Dedifferentiated amniotic fluid mesenchymal stem cell (primary cell): ENCODE data around the gene RRAGC.

Experiments
- DNase-seq: peaks from one replicate; pipeline ENCODE4 v3.0.0-alpha.2; 2016; ENCODE audit errors: extremely low spot score

The RRAGC gene, protein sequence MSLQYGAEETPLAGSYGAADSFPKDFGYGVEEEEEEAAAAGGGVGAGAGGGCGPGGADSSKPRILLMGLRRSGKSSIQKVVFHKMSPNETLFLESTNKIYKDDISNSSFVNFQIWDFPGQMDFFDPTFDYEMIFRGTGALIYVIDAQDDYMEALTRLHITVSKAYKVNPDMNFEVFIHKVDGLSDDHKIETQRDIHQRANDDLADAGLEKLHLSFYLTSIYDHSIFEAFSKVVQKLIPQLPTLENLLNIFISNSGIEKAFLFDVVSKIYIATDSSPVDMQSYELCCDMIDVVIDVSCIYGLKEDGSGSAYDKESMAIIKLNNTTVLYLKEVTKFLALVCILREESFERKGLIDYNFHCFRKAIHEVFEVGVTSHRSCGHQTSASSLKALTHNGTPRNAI

DNA sequence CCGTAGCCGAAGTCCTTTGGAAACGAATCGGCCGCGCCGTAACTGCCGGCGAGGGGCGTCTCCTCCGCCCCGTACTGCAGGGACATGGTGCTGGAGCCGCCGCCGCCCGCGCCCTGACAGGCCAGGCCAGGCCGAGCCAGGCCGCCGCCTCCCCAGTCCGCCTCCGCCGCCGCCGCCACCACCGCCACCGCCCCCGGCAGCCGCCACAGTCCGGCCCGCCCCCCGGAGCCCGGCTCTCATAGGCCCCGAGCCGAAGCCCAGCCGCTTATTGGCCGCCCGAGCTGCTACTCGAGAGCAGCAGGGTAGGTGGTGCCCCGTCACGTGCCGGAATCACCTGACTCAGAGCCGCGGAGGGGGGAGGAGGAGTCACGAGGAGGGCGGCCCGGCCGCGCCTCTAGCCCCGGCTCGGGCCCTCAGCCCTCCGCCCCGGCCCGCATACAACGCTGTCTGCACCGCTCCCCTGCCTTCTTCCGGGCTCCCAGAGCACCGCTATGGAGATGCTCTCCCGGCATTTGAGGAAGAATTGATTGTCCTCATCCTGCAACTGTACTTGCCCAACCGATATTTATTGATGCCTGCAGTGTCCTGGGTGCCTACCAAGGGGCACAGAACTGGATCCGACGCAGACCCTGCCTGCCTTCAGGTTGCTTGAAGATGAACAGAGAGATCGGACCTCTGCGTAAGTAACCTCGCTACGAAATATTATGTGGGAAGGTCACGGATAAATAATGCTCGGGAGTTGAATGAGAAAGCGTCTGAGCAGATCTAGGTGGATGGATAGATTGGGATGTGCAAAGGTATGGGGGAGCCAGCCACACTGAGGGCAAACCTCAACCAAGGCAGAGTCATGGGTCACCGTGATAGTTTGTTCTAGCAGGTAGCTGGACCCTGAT, at the start of gene RRAGC:
RRAGC (minus strand) TSS at position 212 of the 893 bp plus-strand sequence; CDS start at position 86, 126 bp downstream.
- DNase-seq, result peak; percentile 98

DNA sequence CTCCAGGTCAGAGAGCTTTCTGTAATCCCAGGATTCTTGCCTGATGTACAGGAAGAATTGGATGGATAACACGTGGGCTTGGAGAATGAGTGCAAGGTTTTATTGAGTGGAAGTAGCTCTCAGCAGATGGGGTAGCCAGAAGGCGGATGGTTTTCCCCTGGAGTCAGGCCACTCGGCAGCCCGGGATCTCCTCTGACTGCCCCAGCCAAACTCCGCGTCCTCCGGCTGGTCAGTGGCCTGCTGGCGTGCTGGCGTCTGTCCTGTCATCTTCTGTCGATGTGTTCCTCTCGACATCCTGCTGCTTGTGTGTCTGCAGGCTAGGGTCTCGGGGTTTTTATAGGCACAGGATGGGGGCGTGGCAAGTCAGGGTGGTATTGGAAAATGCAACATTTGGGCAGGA, 49.2 kb upstream of the RRAGC start:
- DNase-seq, result no peak

DNA sequence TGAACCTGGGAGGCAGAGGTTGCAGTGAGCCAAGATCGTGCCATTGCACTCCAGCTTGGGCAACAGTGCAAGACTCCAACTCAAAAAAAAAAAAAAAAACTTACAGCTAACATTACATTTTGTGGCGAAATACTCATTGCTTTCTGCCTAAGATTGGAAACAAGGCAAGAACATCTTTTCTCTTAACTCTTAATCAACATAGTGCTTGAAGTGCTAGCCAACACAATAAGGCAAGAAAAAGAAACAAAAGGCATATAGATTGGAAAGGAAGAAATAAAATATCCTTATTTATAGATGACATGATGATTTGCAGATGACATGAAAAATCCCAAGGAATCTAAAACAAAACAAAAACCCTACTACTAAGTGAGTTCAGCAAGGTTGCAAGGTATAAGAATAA, 46.4 kb upstream of the RRAGC start:
- DNase-seq, result no peak

DNA sequence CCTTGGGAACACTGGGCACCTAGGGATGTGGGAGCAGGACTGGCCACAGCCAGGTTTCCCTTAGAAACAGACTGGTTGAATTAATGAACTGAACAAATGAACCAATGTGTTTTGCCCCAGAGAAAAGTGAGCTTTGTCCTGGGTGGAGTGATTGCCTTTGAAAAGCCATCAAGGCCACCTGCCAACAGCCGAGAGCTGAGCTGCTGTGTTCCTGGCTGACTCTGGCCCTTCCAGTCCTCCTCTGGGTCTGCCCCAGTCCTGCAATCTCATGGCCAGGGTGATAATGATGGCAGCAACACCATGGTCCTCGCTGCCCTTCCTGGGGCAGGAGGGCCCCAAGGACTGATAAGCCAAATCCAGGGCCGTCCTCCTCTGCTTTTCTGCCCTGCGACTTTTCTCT, 40.0 kb upstream of the RRAGC start:
- DNase-seq, result no peak

DNA sequence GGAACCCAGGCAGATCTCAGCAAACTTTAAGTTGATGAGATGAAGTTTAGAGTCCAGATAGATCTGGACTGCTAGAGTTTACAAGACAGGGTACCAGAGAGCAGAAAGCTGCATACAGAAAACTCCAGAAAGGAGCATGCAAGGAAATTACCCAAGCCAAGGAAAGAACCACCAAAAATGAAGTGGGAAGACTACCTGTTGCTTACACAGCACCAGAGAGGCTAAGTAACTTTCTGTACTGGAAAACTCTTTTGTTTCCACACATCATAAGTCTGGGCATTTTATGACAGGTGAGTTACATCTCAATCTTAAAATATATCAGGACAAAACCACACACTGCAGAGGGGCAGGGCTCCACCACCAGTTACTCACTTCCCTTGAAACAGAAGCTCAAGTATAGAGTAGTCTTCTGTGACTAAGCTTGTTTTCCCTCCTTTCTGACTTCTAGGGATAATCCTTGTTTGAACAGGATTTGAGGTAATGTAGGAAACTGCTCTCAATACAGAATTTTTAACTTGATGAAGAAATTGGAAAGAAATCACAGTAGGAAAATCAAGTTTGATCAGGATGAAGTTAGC, 39.2 kb upstream of the RRAGC start:
- no peak for DNase-seq

DNA sequence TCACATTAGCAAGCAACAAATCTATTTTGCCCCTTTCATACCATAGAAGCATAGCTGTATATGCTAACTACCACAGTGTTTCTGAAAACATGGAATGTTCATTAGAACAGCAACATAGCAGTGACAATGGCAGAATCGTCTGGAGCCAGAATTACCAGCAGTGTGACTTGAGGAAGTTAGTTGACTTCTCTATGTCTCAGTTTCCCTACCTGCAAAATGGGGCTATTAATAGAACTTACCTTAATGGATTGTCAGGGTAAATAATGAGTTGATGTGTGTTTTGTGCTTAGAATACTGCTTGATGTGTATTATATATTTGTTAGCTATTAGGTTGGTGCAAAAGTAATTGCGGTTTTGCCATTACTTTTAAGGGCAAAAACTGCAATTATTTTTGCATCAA, 36.6 kb upstream of the RRAGC start:
- no peak for DNase-seq

DNA sequence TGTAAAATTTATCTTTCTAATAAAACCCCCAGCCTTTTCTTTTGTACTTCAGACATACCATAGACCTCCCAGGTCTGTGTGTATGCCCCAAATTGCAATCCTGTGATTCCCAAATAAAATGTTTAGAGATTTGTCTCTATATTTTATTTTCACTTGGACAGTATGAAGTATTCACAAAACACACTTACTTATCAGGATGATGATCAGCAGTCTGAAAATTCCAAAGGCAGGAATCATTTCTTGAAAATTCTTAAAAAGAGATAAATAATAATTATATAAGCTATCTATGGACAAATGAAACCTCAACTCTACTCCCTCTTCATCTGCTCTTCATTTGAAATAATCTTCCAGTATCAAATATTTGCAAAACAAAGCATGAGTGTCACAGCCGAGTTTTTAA, 33.4 kb upstream of the RRAGC start:
- DNase-seq, result no peak

DNA sequence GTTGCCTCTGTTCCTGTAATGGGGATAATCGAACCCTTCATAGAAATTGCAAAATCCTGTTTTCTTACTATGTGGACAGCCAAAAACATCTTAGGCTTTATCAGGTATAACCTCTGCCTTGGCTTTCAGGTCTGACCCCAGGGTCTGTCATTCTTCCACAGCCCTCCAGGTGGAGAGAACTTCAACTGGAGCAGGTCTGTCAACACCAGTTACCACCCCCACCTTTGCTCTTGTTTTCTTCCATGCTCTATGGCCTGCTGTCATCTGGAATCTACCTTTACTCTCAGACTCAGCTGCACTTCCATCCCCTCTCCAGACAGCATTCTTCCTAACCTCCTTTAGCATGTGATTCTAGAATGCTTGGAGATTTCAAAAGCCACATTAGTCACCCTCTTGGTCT, 32.2 kb upstream of the RRAGC start:
- no peak for DNase-seq

DNA sequence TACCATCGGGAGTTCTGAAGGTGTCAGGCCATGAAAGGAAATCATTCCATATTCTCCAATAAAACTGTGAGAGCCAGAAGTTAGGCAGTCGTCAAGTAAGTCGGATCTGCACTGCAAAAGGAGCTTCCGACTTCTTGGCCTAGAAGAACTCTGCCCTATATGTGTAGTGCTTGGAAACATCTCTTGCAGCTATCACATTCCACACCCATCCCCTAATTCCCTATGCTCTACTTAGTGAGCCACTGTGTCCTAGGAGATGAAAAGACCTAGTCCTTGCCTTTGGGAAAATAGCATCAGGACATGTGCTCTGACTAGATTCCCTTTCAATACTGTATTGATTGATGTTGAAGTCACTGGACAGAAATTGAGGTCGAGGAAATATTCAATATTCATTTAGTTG, 30.0 kb upstream of the RRAGC start:
- DNase-seq, result no peak

DNA sequence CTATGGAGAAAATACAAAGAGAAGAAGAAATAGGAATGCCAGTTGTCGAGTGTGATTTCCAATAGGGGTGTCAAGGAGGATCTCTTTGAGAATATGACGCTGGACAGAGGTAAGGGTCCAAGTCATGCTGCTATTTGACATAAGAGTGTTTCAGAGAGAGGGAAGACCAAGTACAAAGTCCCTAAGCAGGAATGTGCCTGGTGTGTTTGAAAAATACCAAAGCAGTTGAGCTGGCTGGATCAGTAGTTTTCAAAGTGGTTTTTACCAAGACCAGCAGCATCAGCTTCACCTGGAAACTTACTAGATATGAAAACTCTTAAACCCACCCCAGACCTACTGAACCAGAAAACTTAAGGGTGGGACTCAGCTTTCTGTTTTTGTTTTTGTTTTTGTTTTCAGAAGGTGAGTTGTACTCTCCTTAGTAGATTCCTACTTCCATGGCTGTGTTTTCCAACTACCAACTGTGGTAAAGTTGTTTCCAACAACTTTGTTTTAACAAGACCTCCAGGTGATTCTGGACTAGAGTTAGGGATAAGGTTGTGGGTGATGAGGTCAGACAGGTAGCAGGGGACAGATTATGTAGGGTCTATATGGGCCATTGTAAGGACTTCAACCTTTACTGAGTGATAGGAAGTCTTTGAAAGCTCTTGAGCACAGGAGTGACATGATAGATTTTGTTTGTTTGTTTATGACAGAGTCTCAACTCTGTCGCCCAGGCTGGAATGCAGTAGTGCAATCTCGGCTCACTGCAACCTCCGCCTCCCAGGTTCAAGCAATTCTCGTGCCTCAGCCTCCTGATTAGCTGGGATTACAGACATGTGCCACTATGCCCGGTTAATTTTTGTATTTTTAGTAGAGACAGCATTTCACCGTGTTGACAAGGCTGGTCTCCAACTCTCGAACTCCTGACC, 29.1 kb upstream of the RRAGC start:
- no peak for DNase-seq

DNA sequence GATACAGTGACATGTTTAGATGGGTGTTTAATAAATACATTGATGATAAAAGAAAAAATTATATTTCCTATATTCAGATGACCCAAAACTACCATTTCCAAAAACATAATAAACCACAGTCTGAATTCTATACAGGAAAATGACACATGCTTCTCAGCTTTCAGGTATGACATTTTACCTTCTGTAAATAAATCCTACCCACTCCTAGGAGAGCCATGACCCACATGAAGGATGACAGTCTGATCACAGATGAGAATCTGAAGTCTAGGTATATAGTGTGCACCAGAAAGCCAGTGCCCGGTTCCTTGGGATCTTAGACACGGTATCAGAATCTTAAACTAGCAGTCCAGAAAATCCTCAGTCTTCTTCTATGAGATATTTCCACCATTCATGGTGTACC, 25.5 kb upstream of the RRAGC start:
- DNase-seq, result no peak

DNA sequence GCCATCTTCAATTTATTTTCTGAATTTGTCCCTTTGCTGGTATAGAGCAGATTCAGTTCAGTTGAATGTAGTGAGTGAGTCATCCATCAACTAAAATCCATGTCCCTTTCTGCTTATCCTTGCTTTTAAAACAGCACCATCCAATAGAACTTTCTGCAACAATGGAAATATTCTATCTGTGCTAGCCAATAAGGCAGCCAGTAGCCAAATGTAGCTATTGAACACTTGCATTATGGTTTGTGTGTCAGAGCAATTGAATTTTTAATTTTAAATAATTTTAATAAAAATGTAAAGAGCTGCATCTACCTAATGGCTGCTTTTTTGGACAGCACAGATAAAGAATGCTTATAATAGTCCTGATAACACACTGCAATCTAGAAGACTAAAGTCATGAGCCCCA, 21.9 kb upstream of the RRAGC start, which contains the start of gene GJA9:
GJA9 (minus strand) TSS at position 101 of the 400 bp plus-strand sequence. CDS start 5,489 bp downstream, outside the sequence.
- no peak for DNase-seq

DNA sequence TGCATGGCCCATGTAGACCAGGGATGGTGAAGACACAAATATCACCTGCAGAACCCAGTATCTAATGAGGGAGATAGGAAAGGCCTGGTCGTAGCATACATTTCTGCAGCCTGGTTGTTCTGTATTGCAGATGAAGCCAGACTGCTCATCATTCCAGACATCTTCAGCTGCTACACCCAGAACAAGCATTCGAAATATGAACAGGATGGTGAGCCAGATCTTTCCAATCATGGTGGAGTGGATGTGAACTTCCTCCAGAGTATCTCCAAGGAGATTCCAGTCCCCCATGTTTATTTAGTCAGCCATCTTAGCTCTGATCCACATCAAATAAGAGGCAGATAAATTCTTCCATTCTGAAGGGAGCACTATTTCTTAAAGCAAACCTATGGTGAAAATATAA, 16.2 kb upstream of the RRAGC start:
- no peak for DNase-seq

DNA sequence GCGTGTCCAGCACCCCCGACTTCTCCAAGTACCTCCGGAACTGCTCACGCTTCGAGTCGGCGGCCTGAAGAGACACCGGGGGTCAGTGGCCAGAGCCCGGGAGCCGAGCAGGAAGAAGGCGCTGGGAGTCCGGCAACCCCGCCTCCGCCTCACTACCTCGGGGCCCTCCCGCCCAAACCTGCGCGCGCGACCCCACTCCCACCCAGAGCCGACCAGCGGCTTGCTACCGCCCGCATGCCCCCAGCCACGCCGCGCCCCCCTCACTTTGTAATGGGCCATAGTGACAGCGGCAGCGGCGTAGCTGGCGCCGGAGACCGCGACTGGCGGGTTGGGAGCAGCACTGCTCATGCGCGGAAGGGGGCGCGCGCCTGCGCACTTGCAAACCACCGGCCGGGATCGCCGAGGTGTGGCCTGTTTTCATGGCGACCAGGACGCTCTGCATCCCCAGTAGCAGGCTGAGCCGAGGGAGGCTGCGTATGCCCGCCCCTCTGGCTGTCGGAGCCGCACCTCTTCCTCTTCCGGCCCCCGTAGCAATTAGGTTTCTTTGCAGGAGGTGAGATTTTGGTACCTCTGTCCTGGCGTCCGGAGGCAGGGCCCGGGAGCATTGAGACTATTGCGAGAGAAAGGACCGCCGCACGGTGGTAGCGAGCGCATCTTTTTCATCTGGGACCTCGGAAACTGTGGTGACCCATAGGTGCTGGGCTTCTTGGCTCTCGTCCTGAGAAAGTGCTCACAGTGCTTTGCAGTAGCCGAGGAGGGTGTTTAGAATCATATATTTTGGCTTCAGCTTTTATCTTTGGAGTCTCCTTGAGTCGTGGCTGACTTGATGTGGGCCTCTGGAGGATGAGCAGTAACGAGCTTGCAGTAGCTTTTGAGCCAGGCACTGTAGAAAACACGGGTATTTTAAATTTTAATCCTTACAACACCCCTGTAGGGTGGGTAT, 13.7 kb upstream of the RRAGC start, which contains the start of gene MYCBP:
MYCBP (minus strand) TSS at position 322 of the 943 bp plus-strand sequence; CDS start at position 279, 43 bp downstream.
- DNase-seq, result peak; percentile 76

DNA sequence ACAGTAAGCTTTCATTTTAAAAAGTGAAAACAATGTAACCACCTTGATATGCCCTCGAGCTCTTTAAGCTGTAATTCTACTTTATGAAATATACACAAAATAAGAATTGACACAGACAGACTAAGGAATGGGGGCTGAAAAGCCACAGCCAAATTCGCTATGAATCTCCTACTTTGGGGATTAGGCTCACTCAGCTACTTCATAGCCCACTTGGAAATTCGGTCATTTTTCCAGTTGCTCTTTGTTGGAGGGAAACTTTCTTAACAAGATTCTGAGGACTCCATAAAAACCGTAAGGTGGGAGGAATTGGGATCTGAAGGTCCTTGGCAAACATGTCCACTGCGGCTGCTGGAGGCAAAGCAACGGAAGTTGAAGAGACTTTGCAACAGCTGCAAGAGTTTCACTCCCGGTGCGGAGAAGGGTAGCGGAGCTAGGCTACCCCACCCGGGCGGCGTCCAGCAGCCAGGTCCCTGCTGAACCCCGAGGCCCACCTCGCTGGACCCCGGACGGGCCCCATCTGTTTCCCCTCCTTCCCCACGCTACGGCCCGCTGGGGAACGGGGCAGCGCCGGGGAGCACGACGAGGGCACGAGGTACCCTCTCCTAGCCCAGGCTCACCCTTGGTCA, 12.9 kb upstream of the RRAGC start:
- DNase-seq, result no peak

DNA sequence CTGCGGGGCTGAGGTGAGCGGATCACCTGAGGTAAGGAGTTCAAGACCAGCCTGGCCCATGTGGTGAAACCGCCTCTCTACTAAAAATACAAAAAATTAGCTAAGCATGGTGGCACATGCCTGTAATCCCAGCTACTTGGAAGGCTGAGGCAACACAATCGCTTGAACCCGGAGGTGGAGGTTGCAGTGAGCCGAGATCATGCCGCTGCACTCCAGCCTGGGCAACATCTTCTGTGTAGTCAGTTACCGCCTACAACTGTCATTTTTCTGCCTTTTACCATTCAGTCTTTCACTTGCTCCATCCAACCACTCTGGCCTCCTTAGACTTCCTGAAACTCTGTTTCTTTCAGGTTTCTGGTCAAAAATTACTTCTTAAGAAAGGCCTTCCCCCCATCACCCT, 11.4 kb upstream of the RRAGC start:
- DNase-seq, result no peak

DNA sequence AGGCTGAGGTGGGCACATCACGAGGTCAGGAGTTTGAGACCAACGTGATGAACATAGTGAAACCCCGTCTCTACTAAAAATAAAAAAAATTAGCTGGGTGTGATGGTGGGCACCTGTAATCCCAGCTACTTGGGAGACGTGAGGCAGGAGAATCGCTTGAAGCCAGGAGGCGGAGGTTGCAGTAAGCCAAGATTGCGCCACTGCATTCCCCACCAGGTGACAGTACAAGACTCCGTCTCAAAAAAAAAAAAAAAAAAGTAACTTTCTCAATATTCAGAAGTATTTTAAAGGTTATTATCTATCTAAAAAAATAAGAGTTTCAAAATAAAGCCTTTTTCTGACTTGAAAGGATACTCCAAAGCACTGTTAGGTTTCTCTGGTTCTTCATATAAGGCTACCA, 7.6 kb upstream of the RRAGC start:
- no peak for DNase-seq

DNA sequence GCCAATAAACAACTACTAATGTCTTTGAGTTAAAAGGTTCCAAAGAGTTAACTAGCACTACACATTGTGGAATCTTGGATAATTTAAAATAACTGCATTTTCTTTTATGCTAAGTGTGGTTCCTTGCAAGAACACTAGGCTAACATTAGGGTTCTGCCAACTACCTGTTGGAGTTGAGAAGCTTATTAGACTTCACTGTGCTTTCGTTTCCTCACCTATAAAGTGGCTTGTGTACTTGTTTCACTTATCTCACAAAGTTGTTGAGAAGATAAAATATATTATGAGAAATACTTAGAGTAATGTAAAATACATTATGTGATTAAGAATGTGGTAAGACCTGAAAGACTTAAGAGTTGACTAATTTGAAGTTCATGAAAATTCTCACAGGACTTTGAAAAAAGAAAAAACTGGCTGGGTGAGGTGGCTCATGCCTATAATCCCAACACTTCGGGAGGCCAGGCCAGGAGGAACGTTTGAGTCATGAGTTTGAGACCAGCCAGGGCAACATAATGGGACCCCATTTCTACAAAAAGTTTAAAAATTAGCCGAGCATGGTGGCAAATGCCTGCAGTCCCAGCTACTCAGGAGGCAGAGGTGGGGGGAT, 5.6 kb upstream of the RRAGC start:
- no peak for DNase-seq

DNA sequence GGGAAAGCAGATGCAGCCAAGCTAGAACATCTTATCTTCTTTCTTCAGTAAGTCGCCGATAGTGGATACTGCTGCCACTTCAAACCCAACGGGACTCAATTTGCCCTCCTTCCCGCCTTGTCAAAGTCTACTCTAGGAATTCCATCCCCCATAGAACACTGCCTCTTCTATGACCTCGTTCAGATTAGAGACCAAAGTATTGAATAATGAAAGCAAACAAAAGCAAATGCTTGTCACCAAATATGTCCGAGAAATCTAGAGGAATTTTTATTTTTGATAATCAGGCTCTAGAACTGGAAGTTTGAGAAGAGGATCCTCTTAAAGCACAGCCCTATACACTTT, 853 bp upstream of the RRAGC start:
- no peak for DNase-seq
